ENCODE data around the gene SERPINB10.

DNA sequence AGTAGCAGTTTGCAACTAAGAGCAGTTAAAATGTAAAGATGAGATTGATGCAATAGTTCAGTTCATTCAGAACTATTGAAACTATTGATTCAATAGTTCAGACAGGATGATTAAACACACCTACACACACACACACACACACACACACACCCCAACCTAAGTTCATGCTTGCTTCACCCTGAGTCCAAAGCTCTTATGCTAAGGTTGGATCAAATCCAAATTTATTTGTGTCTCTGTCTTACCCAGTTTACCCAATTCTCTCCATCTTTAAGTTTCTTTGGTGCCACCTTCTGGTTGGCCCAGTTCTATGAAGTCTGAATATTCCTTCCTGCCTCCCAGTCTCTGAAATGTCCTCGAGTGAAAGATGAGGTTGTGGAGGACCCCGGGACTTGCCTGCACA, 67.2 kb downstream of the SERPINB10 start:
- no peak for TF ChIP-seq EZH2phosphoT487 (IDR thresholded peaks at IDR 0.05; ENCODE audit: low read length)
- TF ChIP-seq, protein P1, sequence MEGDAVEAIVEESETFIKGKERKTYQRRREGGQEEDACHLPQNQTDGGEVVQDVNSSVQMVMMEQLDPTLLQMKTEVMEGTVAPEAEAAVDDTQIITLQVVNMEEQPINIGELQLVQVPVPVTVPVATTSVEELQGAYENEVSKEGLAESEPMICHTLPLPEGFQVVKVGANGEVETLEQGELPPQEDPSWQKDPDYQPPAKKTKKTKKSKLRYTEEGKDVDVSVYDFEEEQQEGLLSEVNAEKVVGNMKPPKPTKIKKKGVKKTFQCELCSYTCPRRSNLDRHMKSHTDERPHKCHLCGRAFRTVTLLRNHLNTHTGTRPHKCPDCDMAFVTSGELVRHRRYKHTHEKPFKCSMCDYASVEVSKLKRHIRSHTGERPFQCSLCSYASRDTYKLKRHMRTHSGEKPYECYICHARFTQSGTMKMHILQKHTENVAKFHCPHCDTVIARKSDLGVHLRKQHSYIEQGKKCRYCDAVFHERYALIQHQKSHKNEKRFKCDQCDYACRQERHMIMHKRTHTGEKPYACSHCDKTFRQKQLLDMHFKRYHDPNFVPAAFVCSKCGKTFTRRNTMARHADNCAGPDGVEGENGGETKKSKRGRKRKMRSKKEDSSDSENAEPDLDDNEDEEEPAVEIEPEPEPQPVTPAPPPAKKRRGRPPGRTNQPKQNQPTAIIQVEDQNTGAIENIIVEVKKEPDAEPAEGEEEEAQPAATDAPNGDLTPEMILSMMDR (IDR thresholded peaks at IDR 0.05; ENCODE audit: low read length): peak; percentile 44
